NCI-H2171 (cell line): ENCODE results near the gene NCLN.
"Not testable (repeated sequence)": the region's sequence is repeated elsewhere in the genome, so short reads cannot be mapped to it uniquely, and the experiment has no call there.

ENCODE experiments used
- DNase-seq: peaks from one replicate; lab custom pipeline; 2025; lab: John Stamatoyannopoulos, UW

Gene NCLN

DNA sequence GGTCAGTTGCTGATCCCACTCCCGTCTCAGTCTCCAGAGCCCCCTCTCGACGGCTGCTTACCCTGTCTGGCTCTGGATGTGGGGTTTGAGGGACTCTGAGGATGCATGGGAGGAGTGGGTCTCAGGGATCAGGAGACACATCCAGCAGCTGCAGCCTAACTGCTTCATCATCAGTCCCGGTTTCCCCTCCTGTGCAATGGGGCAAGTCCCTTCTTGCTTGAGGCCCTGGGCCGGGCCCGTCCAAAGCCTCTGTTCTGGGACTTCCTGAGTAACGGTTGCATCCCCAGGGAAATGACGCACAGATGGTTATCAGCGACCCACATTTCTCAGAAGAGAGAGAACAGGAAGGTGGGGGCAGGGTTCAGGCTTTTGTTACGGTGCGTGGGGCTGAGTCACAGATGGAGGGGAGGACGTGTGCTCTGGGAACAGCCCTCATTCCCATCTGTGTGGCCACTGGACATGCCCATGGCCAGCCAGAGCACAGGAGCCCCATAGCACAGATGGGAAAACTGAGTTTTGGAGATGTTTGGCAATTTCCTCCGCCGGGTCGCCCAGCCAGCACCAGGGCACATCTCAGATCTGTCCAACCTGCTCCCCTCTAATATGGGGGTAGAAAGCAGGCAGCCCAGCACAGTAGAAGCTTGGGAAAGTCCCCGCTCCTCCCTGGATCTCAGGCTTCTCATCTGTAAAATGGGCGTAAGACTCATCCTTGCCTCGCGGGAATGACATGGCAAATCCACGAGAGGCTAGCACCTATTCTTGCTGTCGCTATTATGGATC, 30.6 kb upstream of the NCLN start:
- DNase-seq: peak; percentile 98

DNA sequence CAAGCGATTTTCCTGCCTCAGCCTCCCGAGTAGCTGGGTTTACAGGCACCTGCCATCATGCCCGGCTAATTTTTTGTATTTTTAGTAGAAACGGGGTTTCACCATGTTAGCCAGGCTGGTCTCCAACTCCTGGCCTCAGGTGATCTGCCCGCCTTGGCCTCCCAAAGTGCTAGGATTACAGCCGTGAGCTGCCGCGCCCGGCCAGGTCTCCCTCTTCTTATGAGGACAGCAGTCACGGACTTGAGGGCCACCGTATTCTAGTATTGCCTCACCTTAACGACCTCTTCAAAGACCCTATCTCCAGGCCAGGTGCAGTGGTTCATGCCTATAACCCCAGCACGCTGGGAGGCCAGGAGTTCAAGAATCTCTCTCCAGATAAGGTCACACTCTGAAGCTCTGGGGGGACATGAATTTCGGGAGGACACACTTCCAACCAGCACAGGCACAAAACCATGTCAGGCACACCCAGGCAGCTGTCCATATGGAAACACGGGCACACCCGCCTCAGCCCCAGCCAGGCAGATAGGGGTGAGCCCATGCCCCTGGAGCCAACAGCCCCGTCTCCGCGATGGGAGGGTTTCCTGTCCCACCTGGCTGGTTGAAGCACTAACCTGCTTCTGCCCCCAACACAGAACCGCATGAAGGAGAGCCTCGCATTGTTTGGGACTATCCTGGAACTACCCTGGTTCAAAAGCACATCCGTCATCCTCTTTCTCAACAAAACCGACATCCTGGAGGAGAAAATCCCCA, 28.5 kb upstream of the NCLN start:
- no peak for DNase-seq

DNA sequence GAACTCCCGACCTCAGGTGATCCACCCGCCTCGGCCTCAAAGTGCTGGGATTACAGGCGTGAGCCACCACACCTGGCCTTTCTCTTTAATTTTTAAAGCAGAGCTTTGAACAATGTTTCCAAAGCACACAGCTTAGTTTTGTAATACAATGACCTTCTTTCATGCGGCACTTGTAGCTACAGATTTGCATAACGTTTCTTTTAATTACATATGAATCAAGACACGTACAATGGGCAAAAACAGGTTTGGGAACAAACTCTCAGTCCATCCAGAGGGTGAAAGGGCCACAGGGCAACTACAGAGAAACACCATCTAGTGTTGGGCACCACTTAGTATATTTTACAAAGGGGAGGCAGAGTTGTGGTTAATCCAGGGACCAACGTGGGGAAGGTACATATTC, 26.2 kb upstream of the NCLN start:
- DNase-seq: no peak

DNA sequence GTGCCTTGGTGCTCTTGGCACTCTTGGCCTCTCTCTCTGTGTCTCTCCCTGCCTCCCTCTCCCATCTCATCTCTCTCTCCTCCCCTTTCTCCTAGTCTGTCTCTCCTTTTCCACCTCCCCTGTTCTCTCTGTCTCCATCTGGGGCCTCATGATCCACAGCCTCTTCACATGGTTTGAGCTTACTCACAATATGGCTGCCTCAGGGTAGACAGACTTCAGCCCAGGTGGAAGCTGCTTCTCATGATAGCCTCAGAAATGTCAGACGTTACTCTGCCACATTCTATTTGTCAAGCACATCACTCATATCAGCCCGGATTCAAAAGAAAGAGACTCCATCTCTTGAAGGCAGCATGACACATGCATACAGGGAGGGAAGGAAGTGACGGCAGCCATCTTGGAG, 25.5 kb upstream of the NCLN start:
- DNase-seq: no peak

DNA sequence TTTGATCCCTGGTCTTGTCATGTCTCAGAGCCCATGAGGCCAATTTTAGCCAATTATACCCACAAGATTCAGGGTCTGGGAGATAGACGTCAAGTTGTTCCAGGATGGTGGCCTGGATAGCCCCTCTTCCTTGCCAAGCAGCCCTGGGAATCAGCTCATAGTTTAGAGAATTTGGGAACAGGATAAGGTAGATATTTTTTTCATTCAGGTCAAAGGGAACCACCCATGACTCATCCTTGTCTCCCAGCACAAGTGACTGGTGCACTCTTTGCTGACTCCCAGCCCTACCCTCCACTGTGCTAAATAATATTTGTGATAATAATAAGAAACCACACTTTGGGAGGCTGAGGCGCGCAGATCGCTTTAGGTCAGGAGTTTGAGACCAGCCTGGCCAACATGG, 24.3 kb upstream of the NCLN start:
- no peak for DNase-seq

DNA sequence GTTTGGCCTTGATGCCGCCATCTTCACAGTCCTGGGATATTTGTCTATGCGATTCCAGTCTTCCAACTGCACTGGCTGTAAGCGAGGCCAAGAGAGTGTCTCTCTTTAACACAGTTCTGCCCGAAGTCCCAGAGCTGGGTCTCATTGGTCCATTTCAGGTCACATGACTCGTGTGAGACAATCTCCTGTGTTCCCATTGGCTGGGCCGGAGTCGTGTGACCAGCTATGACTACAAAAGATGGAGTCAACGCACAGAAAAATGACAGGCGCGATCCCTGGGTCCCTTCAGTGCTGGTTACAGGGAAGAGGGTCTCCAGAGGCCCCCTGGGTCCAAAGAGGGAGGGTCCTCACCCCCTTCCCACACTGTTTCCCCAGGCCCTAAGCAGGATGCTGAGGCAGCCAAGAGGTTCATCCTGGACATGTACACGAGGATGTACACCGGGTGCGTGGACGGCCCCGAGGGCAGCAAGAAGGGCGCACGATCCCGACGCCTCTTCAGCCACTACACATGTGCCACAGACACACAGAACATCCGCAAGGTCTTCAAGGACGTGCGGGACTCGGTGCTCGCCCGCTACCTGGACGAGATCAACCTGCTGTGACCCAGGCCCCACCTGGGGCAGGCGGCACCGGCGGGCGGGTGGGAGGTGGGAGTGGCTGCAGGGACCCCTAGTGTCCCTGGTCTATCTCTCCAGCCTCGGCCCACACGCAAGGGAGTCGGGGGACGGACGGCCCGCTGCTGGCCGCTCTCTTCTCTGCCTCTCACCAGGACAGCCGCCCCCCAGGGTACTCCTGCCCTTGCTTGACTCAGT, 23.1 kb upstream of the NCLN start:
- DNase-seq: no peak

DNA sequence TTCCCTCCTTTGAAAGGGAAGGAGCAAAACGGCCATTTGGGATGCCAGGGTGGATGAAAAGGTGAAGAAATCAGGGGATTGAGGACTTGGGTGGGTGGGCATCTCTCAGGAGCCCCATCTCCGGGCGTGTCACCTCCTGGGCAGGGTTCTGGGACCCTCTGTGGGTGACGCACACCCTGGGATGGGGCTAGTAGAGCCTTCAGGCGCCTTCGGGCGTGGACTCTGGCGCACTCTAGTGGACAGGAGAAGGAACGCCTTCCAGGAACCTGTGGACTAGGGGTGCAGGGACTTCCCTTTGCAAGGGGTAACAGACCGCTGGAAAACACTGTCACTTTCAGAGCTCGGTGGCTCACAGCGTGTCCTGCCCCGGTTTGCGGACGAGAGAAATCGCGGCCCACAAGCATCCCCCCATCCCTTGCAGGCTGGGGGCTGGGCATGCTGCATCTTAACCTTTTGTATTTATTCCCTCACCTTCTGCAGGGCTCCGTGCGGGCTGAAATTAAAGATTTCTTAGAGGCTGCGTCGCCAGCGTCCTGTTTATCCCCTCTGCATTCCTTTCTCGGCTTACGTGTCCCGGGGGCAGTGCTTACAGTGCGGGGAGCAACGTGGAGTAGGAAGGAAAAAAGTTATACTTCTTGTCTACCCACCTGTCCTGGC, 22.4 kb upstream of the NCLN start:
- DNase-seq: peak; percentile 68

DNA sequence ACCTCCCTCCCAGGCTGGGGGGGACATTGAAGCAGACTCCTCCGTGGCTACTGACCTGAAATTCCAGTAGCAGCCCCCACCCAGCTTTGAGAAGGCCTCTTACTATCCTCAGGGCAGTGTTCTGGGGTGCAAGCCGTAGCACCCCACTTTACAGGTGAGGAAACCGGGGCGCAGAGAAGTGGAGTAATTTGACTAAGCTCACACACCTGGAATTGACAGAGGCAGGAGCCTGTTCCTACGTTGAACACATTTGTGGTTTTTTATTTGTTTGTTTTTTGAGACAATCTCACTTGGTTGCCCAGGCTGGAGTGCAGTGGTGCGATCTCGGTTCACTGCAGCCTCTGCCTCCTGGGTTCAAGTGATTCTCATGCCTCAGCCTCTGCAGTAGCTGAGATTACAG, 21.8 kb upstream of the NCLN start:
- DNase-seq: no peak

DNA sequence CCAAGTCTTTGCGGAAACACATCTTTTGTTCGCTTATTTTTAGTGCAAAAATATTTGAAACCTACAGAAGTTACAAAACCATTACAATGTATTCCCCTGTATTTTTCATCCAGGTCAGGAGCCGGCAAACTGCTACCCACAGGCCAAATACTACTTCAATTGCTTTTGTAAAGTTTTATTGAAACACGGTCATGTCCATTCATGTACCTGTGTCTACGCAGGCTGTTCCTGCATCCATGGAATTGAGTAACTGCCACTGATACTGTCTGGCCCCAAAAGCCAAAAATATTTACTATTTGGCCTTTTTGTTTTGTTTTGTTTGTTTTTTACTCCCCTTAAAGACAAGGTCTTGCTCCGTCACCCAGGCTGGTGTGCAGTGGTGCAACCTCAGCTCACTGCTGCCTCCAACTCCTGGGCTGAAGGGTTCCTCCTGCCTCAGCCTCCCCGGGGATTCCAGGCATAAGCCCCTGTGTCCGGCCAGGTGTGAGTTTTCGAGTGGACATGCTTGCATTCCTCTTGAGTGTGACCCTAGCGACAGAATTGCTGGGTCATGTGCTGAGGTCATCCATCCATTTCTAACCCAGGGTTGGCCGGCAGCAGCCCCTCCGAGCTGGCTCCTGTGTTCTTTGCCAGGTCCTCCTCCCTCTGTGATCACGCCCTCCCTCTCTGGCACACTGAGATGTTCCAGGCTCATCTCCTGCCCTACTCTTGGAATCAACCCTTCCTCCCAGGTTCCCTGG, 18.0 kb upstream of the NCLN start:
- DNase-seq: no peak

DNA sequence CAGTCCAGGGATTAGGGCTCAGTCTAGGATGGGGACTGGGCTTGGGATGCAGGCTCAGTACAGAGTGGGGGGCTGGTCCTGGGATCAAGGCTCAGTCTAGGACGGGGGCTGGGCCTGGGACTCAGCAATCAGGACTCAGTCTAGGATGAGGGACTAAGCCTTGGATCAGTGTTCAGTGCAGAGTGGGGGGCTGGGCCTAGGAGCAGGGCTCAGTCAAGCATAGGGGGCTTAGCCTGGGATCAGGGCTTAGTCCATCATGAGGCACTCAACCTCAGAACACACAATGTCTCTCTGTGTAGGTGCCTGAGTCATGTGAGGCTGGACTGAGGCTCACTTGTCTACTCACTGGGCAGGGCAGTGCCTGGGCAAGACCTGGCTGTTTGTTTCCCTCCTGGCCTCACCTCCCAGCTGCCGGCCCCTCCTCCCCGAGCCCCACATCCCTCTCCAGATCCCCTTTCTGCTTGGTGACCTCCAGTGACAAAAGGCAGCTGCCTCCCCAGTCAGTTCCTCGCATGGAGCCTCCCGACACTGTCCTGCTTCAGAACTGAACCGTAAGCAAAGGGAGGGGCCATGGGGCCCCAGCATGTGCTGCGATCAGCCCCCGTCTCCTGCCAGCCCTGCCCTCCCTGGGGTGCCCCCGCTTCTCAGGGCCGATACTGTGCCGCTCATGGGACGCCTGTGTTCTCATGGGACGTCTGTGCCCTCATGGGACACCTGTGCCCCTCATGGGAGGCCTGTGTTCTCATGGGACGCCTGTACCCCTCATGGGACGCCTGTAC, 13.6 kb upstream of the NCLN start:
- no peak for DNase-seq

DNA sequence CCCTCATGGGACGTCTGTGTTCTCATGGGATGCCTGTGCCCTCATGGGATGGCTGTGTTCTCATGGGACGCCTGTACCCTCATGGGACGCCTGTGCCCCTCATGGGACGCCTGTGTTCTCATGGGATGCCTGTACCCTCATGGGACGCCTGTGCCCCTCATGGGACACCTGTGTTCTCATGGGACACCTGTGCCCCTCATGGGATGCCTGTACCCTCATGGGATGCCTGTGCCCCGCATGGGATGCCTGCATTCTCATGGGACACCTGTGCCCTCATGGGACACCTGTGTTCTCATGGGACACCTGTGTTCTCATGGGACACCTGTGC, 13.1 kb upstream of the NCLN start:
- not testable (repeated sequence) for DNase-seq

DNA sequence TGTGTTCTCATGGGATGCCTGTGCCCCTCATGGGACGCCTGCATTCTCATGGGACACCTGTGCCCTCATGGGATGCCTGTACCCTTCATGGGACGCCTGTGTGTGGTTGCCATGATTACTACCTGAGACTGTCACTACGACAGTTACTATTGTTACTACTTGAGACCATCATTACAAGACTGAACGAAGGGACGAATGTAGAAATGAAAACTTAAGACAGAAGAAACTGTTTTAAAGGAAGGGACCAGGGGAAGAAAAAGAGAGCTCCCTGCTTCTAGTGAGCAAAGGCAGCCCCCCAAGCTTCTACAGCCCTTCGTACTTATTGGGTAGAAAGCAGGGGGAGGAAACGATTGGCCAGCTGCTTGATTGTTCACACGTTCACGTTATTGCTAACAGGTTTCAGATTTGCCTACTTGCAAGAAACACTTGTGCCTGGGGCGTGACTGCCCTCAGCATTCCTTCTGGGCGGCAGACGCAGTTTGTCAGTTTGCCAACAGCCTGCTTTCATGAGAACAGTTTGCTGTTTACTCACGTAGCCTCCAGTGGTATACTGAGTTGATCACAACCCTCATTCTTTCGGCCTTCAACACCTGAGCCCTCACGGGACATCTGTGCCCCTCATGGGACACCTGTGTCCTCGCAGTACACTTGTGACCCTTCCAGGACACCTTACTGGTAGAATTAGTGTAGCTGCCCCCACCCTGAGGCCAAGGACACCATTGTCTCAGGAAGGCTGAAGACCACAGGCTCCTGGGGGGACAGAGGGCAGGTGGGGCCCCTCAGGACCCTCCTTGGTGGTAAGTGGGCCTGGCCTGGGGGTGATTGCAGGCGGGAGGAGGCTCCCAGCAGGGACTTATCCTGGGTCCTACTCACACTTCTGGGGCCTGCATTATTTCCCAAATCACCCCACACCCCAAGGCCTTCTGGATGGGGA, 9.7 kb upstream of the NCLN start:
- peak; percentile 52 for DNase-seq

DNA sequence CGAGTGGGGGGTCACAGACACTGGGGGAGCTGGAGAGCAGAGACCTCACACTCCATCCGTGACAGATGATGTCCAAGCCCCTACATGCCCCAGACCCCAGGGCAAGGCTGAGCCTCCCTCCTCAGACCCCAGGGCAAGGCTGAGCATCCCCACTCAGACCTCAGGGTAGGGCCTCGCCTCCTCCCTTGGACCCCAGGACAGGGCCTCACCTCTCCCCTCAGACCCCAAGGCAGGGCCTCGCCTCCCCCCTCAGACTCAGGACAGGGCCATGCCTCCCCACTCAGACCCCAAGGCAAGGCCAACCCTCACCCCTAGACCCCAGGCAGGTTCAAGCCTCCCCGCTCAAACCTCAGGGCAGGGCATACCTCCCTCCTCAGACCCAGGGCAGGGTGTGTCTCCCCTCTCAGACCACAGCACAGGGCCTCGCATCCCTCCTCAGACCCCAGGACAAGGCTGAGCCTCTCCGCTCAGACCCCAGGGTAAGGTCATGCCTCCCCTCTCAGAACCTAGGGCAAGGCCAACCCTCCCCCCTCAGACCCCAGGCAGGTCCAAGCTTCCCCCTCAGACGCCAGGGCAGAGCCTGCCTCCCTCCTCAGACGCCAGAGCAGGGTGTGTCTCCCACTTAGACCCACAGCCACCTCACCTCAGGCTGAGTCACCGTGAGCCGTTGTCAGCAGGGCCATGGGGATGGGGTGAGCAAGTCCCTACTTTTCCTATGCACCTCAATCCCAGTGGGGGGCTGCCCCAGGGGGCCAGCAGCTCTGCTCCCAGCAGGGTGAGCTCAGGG, 8.8 kb upstream of the NCLN start:
- DNase-seq: no peak

DNA sequence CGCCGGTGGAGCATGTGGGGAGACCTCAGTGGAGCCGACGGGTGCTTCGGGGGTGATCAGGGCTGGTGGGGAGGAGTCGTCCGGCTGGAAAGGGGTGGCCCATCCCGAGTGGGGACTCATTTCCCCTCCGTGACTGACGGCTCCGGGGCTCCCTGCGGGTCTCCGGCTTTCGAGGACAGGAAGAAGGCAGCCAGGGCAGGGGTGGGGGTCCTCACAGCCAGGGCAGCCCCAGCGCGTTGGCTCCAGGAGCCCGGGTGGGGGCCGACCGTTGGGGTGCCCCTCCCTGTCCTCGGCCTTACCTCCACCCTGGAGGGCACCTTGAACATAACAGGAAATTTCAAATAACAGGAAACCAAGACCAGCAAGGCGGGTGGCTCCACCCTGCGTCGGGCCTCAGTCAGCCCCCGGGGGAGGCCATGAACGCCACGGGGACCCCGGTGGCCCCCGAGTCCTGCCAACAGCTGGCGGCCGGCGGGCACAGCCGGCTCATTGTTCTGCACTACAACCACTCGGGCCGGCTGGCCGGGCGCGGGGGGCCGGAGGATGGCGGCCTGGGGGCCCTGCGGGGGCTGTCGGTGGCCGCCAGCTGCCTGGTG, 7.3 kb upstream of the NCLN start, which contains the start of gene S1PR4:
S1PR4 (plus strand) TSS at position 393 of the 596 bp plus-strand sequence; CDS start at position 417, 24 bp downstream.
- DNase-seq: no peak

DNA sequence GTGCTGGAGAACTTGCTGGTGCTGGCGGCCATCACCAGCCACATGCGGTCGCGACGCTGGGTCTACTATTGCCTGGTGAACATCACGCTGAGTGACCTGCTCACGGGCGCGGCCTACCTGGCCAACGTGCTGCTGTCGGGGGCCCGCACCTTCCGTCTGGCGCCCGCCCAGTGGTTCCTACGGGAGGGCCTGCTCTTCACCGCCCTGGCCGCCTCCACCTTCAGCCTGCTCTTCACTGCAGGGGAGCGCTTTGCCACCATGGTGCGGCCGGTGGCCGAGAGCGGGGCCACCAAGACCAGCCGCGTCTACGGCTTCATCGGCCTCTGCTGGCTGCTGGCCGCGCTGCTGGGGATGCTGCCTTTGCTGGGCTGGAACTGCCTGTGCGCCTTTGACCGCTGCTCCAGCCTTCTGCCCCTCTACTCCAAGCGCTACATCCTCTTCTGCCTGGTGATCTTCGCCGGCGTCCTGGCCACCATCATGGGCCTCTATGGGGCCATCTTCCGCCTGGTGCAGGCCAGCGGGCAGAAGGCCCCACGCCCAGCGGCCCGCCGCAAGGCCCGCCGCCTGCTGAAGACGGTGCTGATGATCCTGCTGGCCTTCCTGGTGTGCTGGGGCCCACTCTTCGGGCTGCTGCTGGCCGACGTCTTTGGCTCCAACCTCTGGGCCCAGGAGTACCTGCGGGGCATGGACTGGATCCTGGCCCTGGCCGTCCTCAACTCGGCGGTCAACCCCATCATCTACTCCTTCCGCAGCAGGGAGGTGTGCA, 6.6 kb upstream of the NCLN start:
- no peak for DNase-seq

DNA sequence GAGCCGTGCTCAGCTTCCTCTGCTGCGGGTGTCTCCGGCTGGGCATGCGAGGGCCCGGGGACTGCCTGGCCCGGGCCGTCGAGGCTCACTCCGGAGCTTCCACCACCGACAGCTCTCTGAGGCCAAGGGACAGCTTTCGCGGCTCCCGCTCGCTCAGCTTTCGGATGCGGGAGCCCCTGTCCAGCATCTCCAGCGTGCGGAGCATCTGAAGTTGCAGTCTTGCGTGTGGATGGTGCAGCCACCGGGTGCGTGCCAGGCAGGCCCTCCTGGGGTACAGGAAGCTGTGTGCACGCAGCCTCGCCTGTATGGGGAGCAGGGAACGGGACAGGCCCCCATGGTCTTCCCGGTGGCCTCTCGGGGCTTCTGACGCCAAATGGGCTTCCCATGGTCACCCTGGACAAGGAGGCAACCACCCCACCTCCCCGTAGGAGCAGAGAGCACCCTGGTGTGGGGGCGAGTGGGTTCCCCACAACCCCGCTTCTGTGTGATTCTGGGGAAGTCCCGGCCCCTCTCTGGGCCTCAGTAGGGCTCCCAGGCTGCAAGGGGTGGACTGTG, 5.9 kb upstream of the NCLN start:
- DNase-seq: no peak
